Stimulated activated CD8-positive, alpha-beta memory T cell treated with anti-CD3 and anti-CD28 coated beads, Interleukin-12 subunit alpha, Interleukin-12 subunit beta, amount 100 ng/mL, for 1 hour (primary cell): ENCODE data around the gene PPIA.
"Not testable (repeated sequence)": the region's sequence is repeated elsewhere in the genome, so short reads cannot be mapped to it uniquely, and the experiment has no call there.

Source experiments
- DNase-seq: peaks from one replicate; pipeline ENCODE4 v3.0.0-alpha.2; 2020; ENCODE audit warnings: low read depth

Gene PPIA

DNA sequence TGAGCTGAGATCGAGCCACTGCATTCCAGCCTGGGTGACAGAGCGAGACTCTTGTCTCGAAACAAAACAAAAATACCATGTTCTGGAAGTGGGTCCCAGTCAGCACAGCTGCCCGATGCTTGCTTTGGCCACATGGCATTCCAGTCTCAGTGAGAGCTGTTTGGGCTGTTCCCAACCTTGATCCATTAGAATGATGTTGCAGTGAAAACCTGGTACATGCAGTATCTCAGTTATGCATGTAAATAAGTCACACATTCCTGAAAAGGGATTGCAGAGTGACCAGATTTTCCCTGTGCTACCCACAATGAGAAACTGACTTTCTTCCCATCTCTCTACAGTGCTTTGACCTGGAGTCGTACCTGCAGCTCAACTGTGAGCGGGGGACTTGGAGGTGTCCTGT lies 32.4 kb upstream of the PPIA start:
- DNase-seq = no peak

DNA sequence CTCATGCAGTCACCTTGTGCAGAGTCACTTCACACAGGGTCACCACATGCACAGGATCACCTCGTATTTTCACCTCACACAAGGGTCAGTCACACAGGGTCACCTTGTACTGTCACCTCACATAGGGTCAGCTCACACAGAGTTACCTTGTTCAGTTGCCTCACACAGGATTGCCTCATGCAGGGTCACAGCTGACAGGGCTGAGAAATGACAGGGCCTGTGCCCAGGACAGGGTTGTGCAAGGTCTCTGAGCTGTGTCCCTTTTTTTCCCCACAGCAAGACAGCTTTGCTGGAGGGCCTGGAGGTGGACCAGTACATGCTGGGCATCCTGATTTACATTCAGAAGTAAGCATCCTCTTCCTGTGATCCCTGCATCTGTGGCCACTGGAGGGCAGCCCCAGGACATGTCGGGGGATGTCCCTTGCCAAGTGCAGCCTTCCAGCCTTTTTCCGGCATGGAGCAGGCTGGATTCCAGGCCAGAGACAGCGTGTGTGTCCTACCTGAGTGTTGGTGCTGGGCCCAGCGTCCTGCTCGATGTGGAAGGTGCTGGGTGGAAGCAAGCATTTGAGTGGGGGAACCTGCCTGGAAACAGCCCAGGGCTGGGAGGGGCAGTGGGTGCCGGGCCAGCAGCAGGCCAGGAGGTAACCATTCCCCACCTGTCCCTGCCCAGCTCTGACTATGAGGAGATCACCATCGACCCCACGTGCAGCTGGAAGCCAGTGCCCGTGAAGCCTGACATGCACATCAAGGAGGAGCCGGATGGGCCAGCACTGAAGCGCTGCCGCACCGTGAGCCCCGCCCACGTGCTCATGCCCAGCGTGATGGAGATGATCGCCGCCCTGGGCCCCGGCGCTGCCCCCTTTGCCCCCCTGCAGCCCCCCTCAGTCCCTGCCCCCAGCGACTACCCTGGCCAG lies 31.6 kb upstream of the PPIA start:
- DNase-seq = no peak

DNA sequence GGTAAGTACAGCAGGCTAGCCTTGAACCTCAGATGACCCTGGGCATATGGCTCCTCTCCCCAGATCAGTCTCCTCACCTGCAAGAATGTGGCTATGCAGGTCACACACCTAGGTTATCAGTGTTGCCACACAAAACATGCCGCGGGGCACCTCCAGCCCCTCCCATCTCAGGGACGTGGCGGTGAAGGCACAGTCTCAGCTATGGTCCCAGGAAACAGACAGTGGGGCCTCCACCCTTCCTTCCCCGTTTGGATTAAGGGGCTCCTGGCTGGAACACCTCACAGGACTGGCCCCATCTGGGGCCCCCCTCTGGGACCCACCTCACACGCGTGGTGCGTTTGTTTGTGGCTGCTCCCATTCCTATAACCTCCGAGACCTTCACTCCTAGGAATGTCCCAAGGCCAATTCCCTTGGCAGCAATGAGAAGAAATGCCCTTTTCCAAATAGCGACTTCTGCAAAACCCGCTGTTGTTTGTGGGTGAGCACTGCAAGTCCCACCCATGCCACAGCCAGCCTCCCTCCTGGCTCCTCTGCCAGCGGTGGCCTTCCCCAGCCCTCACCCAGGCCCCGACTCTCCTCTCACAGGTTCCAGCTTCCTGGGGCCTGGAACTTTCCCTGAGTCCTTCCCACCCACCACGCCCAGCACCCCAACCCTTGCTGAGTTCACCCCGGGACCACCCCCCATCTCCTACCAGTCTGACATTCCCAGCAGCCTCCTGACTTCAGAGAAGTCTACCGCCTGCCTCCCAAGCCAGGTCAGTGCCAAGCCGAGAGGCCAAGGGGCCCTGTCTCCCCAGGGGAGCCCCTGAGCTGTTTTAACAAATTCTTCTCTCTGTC lies 30.7 kb upstream of the PPIA start:
- DNase-seq = no peak

DNA sequence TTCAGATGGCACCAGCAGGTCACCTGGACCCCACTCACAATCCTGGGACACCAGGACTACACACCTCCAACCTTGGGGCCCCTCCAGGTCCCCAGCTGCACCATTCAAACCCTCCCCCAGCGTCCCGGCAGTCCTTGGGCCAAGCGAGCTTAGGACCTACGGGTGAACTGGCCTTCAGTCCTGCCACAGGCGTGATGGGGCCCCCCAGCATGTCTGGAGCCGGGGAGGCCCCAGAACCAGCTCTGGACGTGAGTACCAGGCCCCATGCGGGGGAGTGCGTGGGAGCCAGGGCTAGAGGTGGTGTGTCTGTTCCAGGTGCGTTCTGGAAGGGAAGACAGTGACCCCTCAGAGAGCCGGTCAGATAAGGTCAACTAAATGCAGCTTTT lies 30.1 kb upstream of the PPIA start:
- no peak for DNase-seq

DNA sequence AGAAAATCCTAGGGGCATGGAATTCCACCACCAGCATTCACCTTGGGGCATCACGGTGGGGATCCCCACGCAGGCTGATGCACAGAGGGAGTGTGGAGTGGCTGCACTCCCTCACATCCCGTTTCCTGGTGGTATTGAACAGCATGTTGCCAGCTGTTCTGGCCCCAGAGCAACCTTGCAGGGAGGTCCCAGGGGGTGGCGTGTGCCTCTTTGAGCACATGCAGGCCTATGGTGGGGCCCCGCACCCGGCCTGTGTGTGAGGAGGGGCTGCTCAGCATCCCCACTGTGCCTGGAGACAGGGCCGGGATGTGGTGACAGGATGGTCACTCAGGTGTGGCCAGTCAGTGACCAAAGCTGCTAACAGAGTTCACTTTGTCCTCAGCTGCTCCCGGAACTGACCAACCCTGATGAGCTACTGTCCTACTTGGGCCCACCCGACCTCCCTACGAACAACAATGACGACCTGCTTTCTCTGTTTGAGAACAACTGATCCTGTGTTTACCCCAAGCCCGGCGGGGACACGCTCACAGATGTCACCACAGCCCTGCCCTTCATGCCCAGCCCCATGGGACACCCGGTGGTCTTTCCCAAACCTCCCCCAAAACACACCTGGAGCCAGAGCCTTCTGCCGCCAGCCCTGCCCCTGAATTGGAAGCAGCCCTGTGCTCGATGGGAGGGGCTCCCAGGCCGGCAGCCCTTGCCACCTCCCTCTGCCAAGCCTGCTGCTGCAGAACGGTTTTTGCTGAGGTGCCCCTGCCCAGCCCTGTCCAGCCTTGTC lies 29.2 kb upstream of the PPIA start:
- no peak for DNase-seq

DNA sequence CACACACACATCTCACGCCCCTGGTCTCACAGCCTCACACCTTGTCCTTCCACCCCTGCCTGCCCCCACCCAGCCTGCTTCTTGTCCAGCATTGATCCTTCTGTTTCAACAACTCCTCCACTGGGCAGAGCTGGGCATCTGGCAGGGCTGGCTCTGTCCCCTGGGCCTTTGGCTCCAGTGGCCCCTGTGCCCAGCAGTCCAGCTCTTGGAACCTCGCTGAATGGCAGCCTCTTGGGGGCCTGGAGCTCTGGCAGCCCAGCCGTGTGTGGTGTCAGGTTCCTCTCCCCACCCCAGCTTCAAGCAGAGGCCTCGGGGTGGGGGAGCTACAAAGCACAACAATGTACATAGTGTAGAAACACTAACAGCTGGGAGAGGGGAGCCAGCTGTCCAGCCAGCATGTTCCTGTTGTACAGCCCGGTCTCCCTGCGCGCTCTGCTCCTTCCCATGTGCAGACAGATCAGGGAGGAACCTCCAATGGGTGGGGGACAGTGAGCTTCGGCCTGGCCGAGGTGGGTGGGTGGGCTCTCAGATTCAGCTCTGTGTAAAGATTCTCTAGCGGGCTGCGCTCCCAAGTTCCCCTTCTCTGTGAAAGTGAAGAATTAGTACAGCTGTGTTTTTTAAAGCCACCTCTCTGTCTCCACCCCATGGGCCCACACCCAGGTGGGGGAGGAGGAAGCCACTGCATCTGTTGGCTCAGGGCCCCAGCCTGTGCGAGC lies 28.4 kb upstream of the PPIA start:
- no peak for DNase-seq

DNA sequence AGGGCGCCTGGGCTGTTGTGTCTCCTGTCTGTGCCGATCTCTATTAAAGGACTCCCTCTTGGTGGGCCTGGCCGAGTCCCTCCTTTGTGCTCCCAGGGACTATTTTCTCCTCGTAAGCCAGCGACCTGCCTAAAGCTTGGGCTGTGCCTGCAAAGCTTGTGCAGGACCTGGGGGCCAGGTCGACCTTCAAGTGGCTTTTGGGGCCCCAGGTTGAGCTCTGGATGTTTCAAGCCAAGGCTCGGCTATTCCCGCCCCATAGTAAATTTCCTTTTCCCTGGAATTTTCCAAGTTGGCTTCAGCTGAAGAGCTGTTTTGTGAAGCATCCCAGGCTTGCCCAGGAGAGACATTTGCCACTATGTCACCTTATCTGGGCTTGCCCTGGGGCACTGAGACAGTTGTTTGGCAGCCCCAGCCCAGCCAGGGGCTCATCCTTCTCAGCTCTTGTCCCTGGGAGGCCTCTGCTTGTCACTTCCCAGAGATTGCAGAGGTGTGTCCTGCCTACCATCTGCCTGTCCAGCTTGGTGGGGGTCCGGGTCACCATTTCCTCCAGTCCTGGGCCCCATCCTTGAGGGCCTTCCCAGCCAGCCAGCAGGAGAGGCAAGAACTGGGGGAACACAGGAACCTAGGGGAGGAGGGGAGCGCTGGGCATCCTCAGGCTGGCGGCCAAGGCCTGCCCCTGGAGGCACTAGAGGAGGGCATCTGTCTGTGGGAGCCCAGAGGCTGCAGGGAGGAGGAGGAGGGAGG lies 27.7 kb upstream of the PPIA start:
- DNase-seq = no peak

DNA sequence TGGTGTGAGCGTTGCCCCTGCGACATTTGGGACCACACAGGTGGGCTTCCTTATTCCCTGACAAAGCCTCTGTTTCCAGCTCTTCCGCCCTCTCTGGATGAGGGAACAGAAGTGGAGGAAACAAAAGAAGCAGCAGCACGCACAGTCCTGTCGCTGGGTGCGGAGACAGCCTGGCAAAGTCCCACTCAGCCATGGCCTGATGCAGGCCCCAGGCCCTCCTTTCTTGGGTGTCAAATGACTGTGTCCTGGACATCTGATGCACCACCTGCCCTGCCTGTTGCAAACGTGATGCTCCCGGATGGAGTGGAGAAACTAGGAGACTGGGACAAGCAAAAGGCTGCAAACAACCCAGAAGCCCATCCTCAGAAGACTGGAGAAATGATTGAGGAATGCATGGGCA lies 27.1 kb upstream of the PPIA start:
- DNase-seq = no peak

DNA sequence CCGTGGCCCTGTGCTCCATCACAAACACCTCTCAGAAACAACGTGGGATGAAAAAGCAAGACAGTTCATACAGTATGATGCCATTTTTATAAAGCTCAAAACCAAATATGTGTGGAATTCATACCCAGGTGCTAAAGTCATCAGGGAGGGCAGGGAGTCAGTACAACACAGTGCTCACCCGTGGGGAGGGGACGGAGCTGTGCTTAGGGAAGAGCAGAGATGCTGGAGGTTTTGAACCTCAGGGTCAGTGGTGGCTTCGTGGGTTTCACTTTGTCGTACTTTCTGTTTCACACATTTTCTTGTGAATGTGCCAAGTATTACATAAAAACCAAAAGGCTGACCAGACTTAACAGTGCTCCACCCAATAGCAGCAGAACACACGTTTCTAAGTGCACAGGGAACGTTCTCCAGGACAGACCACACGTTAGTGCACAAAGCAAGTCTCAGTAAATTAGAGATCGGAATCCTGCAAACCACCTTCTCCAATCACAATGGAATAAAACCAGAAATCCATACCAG lies 26.6 kb upstream of the PPIA start:
- no peak for DNase-seq

DNA sequence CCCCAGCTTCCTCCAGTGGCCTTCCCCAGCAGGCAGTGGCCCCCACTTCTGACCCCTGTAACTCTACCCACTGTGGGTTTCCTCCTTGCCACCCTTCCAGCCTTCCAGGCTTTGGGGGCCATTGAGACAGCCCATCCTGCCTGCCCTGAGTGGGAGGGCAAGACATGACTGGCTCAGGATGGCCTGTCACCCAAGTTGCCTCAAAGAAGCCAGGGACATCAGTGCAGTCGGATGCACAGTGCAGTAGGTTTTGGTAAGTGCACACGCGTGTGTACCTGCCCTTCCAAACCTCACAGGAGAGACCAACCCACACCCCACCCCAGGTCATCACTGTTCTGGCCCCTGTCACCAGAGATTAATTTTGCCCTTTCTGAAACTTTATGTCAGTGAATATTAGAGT lies 25.1 kb upstream of the PPIA start:
- DNase-seq = no peak

DNA sequence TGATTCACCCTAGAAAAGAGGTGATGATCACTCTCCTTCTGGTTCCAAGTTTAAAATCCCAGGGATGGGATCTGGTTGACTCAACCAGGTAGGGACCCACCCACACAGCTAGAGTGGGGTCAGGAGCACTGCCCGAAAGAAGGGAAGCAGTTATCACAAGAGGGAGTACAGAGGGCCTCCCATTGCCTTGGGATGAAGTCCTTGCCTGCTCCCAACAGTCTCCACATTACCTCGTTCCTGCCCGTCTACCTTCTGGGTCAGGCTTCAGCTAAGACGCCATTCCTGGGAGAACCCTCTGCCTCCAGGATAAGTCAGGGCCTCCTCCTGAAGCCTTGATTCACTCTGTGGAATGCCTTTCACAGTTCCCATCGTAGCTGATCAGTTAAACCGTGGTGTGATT lies 24.0 kb upstream of the PPIA start:
- no peak for DNase-seq

DNA sequence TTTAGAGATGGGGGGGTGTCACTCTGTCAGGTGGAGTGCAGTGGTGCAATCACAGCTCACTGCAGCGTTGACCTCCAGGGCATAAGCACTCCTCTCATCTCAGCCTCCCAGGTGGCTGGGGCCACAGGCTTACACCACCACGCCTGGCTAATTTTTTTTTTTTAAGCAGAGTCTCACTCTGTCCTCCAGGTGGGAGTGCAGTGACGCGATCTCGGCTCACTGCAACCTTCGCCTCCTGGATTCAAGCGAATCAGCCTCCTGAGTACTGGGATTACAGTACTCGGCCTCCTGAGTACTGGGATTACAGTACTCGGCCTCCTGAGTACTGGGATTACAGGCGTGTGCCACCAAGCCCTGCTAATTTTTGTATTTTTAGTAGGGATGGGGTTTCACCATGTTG lies 23.6 kb upstream of the PPIA start:
- DNase-seq = no peak

DNA sequence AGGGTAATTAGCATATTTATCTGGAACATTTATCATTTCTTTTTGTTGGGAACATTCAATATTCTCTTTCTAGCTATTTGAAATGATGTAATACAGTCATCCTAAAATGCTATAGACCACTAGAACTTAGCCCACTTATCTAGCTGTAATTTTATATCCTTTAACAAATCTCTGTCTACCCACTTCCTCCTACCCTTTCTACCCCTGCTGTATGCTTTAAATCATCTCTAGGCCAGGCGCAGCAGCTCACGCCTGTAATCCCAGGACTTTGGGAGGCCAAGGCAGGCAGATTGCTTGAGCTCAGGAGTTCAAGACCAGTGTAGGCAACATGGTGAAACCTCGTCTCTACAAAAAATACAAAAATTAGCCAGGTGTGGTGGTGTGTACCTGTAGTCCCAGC lies 22.0 kb upstream of the PPIA start:
- not testable (repeated sequence) for DNase-seq

DNA sequence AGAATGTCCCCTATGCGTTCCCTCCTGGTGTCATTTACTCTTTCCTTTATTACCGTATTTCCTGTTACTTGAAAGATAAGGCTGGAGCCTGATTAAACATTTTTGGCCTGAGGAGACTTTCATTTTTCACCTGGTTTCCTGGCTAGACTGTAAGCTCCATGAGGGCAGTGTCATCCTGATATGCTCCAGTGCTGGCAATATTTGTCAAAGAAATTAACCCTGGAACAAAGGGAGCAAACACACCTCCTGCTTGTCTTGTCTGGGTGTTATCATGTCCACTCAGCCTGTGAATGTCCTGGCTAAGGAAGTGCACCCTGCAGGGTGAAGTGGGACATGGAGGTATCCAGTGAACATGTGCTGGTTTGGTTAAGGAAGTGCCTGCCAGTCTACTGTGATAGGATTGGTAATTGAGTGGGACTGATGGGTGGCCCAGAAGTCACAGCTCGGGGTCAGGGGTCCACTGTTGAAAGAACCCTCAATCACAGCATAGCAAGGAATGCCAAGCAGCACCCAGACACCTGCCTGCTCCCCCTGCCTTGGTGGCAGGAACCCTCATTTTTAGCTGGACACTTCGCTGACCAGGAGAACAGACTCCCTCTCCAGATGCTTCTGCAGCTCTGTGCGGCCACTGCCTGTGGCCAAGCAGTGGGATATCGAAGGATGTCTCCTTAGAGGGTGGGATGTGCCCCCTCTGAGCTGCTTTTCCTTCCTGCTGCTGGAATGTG lies 20.9 kb upstream of the PPIA start:
- no peak for DNase-seq

DNA sequence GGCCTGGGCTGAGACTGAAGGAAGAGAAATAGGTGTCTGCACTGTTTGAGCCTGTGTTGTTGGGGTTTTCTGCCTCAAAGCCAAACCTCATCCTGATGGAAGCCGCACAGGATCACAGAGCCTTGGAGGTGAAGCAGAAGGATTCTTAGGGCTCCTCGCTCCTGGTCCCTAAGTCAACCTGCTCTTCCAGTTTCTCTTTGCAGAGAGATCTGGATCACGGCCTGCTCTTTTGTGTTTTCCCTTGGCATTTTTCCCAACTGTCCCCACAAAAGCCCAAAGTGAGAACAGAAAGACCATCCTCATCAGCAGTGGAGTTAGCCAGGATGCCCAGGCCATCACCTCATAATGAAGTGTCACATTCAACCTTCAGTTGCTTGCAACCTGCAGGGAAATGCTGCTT lies 20.3 kb upstream of the PPIA start:
- no peak for DNase-seq

DNA sequence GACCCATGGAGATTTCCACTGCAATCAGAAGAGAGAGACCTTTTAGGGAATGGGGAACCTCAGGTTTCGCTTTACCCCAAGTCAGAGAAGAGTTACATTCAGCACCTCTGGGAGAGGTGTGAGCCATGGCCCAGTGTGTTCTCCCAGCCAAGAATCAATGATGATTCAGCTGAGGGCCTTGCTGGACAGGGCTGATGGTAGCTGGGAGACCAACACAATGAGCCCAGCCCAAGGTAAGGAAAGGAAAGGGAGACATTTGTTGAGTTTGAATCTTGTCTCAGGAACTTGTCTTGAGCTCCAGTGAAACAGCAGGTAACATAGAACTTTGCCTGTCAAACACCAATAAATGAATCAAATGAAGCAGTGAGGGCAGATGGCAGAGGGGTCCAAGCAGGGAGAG lies 14.0 kb upstream of the PPIA start:
- no peak for DNase-seq

DNA sequence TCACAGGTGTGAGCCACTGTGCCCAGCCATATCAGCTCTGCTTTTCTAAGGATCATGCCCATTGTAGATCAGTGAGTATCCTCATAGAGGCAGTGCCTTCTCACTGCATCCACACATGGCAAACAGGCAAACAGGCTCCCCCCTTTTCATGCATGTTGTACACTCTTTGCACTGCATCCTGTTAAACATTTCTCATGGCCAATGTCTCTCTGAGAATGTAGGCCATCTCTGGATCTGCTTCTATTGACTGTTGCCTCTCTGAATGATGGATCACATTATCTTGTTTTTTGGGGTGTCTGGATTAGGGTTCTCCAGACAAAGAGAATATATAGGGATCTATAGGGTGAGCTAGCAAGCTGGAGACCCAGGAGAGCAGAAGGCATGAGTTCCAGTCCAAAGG lies 13.1 kb upstream of the PPIA start:
- no peak for DNase-seq

DNA sequence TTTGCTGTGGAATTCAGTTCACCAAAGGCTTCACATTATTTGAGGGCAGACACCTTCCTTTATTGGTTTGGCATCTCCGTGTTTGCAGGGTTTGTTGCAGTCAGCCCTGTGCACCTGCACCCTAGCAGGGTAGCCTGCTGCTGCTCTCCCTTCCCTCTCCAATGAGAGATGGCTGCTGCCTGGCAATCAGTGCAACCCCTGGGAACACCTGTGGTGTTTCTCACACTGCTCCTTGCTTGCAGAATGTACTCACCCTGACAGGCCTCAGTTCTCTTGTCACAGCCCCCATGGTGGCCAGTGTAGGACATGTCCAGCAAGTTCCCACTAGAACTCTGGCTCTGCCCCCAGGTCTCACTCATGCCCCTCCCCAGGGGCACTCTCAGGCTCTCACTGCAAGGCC lies 12.1 kb upstream of the PPIA start:
- DNase-seq = no peak

DNA sequence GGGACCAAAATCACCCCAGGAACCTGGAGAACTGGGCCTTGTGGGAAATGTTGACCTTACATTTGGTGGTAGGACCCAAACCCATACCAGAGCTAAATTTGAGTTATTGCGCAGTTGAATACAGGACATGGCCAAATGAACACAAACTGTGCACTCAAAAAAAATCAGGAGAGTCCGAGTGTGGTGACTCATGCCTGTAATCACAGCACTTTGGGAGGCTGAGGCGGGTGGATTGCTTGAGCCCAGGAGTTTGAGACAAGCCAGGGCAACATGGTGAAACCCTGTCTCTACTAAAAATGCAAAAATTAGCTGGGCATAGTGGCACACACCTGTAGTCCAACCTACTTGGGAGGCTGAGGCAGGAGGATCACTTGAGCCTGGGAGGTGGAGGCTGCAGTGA lies 11.3 kb upstream of the PPIA start:
- DNase-seq = not testable (repeated sequence)

DNA sequence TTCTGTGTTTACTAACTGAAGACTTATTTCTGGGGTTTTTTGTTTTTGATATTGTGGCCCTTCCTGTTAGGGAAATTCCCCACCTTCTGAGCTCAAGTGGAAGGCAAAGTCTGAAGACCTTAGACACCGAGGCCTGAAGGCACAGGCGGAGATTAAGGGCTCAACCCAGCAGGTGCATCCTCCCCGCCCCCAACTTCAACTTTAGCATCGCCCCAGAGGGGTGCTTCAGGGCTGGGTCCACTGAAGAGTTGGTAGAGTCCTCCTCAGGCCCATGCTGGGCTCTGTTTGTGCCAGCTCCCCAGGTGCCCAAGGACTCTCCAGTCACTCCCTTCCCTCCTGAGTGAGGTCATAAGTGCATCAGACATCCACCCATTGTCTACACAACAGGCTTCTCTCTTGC lies 9.4 kb upstream of the PPIA start:
- no peak for DNase-seq
